Measurements from ENCODE around the gene CNTFR.

The CNTFR gene

DNA sequence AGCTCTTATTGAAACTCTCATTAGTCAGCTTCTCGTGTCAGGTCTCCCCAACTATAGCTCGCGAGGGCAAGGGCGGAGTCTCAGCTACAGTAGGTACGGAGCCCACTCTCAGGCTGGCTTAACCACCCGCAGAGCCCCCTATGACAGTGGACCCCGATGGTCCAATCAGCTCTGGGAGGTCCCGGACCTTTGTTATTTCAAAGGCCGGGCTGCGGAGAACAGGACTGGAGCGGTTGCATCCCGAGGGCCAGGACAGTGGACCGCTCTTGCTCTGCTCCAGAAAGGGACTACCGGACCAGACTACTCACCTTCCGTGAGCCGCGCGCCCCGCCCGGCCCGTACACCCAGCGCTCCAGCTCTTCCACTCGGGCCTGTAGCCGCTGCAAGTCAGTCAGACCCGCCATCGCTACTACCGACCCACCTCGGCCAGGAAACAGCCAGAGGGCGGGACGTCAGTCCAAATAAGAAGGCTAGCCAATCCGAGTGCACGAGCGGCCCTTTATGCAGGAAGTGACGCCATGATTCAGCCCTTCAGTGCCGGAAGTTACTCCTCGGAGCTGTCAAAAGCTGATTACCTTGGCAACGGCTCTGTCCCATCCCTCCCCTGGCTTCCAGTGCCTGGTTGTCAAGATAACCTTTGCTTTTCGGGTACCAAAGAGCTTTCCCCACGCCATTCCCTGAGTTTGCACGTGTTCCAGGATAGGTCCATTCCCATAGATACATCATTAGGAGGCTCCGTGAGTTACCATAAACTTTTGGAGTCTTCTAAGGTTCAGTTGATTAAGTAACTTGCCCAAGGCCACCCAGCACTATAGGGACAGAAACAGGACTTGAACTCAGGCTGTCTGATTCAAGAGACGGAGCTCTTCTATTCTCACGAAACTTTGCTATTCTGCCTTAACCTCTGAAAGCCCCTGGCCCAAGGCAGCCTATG lies 30.8 kb upstream of the CNTFR start, which contains the start of gene DCTN3:
Gene DCTN3 (minus strand): TSS at position 435 of the 934 bp plus-strand sequence. CDS start 31 bp downstream, at position 404.
- peak; percentile 94 for DNase-seq

DNA sequence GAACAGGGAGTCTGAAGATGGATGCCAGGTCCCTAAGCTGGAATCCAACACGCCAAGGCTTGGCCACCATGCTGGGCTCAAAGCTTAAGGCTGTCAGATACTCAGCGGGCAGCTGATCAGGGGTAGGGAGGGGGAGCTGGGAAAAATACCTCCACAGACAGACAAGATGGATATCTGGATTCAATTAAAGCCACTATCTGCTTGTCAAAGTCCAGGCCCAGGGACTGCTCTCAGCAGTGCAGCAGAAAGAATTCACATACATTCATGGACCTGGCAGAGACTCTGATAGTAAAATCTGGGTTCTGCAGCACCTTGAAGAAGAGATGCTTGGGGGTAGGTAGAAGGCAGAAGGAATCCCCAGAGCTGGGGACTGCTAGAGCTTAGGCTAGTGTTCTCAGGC lies 25.6 kb upstream of the CNTFR start:
- no peak for DNase-seq

DNA sequence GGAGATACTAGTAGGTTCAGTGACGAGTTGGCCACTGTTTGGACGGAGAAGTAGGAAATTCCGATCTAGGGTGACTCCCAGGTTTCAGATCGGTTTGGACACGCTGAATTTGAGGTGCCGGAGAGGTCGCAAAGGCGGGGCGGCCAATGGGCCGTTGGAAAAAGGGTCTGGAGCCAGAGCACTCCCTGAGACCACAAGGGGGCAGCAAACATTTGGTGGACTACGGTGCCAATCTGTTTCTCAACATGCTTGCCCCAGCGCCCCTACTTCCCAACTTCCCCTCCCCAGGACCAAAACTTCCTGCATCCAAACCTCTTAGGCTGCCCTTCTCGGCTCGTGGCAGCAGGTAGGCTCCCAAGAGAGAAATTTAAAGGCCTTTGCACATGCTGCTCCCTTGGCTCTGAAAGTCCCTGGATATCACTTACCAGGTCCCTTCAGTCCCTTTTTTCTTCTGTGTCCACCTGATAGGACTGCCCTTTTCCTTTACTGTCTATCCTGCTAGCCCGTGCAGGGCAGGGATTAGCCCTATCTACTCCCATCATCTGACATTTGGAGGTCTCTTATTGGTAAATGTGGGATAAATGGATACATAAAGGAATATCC lies 23.4 kb upstream of the CNTFR start:
- peak; percentile 60 for DNase-seq

DNA sequence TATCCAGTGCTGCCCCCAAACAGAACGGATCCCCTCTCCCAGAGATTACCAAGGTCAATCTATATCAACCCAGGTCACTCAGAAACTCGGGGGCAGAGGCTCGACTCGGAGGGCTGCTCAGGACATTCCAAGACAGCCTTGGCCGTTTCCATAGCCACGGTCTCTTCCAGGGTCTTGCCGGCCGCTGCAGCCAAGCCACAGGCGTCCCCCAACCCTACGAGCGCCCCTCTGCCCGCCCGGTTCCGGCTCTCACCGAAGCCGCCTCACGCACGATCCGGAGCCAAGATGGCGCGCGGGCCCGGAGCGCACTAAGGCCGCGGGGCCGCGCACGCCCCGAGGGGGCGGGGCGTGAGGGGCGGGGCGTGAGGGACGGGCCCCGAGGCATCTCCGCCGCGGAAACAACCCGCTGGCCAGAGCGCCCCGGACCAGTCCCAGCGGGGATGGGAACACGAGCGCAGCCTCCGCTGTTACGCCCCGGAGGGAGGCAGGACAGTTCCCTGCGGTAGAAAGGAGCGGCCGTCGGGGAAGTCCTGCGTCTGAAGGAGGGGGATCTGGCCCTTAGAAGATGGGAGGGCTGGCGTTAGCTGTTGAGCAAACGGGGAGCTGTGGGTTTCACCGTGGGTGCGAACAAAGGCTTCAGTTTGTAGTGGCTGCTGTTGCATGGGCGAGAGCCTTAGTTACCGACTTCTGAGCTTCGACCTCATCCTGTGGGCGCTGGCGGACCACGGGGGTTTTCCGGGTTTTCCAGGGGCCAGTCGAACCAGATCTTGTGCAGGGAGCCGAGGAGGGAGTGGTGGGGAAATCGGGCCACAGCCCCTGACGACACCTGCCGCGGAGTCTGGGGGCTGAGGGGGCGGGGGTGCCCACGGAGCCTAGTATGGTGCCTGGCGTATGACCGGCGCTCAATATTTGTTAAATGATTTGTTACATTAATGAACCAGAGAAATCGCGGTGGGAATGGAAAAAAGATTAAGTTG lies 22.6 kb upstream of the CNTFR start, which contains the start of gene RPP25L:
Gene RPP25L (minus strand): TSS at position 287 of the 977 bp plus-strand sequence. CDS start 801 bp downstream, outside the sequence.
- DNase-seq = peak; percentile 83

DNA sequence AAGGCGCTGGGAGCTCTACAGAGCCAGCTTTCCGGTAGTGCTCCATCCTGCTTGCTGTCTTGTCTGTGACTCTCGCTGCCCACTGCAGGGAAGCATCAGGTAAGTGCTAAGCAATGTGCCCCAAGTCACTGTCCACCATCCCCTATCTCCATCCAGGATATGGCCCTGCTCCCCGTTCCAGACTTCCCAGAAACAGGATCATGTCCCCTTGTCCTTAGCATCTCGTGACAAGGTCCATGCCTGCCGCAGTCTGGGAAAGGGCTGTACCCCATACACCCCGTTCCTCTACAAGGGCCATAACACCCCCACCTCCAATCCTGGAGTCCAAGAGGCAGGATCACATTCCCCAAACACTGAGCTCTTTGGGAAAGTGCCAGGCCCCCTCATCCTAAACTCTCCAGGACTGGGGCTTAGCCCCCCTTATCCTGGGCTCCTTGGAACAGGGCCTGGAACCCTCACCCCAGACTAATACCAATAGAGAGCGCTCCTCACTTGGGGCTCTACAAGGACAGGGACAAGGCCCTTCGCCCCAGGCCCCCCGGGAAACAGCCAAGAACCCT lies 21.8 kb upstream of the CNTFR start:
- DNase-seq = no peak

DNA sequence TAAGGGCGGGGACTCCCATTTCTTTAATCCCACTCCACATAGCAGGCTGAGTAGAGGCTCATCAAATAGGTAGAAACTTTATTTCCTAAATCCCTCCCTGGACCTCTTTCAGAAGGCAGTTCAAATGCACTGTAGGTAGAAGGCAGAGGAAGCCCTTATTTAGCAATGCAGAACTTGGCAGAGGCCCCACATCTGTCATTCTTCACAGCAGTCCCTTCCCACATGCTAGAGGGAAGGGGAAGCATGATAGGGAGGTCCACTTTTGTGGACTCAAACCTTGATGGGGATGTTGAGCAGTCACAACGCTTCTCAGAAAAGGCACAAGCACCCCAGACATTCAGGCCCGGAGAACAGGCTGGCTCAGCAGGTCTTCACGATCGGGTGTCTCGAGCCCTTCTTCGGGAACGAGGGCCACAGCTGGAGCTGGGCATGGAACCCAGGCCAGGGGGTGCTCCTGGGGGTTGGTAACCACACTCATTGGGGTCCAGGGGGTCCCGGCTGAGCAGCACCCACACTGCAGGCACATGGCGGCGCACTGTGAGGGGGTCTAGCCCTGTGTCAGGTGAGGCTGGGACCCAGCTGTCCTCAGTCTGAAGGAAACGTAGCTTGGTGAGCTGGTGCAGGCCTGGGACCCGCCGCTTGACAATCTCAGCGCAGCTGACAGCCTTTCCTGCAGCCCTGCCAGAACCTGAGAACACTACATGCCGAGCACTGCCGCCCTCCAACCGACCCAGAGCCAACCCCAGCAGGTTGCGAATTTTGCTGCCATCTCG lies 21.1 kb upstream of the CNTFR start:
- DNase-seq = no peak

DNA sequence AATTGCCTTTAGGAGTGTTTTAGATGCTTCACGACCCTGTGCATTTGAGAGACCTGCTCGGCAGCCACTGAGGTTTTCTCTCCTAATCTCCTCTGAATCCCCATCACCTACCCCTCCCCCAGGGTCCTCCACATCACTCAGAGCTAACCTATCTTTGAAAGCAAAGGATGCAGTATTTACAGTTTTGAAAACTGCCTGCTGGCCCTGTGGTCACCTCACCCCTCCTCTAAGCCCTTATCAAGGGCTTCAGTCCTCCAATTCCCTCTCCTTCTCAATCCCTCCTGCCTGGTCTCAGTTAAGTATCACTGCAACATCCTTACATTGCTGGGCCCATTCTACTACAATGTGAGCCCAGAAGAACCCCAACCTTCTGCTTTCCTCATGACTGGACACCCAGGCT lies 17.8 kb upstream of the CNTFR start:
- DNase-seq = no peak

DNA sequence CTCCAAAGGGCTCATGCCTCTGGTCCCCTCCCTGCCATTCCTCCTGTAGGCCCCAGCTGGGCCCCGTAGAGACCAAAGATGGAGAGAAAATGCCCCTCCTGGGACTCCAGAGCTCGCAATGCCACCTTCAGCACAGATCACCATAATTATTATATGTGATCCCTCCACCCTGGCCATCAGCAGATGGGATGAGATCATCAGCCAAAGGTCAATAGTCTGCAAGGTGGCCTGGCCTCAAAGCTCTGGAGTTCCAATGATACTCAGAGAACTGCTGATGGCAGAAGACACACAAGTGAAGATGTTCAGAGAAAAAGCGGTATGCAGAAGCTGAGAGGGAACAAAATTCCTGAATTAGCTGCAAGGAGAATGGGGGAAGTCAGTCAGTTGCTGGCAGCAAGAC lies 17.4 kb upstream of the CNTFR start:
- no peak for DNase-seq

DNA sequence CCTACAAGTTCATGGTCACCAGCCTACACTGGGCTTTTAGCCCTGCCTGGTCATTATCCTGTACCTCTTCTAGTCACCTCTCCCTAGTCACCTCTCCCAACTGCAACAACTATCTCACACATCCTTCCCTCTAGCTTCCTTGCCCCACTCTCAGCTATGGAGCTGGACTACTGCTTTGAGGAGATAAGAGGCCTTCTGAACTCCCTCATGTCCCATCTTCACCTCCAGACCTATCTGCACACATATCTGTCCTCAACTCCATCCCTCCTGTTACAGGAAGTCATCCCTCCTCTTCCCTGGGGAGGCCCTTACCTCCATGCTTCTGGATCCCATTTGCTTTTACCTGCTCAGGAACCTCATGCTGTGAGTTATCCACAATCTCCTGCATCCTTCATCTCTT lies 16.7 kb upstream of the CNTFR start:
- DNase-seq = no peak

DNA sequence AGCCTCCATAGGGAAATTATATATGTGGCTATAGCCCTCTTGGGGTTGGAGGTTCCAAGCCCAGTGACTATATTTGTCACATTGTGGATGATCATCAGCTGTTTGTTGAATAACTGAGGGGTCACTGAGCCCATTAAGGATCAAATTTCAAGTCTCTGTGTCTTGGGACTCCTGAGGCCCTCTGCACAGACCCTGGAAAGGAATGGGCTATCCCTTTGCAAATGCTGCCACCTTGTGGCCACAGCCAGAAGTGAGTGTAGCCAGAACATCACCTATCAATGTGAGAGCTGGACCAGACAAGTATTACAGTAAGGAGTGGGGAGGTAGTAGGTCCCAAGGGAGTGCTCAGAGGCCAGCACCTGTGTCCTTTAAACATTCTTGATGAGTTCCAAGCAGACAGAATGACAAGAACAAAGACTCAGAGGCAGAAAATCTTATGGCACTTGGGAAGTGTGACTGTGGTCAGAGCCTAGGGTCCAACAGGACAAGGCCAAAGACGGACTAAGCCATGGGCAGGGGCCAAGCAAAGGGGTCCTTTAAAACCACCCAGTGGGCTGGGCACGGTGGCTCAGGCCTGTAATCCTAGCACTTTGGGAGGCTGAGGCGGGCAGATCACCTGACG lies 14.2 kb upstream of the CNTFR start:
- peak; percentile 31 for DNase-seq

DNA sequence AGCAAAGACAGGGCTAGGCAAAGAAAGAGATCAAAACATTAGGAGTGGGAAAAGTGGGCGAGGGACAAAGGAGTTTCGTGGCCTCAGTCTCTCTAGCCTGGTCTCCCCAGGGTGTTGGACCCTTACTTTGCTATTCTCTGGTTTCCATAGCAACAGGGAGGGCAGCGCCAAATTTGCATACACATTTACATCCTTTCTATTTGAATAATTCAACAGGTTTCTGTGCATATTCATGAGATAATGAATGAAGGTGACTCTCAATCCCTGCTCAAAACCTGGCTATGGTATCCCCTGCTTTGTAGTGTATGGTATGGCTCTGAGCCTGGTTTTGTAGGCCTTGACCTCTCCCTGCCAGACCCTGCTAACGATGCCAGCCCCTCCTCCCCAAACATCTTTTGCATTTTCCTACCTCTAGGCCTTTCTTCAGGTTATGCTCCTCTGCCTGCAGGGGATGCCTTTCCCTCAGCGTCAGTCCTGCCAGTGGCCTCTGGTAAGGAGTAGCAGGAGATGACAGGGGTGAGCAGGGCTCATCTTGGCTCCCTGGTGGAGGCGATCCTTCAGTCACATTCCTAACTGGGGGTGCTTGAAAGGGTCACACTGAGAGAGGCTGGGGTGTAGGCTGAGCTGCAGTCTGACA lies 12.5 kb upstream of the CNTFR start:
- DNase-seq = no peak

DNA sequence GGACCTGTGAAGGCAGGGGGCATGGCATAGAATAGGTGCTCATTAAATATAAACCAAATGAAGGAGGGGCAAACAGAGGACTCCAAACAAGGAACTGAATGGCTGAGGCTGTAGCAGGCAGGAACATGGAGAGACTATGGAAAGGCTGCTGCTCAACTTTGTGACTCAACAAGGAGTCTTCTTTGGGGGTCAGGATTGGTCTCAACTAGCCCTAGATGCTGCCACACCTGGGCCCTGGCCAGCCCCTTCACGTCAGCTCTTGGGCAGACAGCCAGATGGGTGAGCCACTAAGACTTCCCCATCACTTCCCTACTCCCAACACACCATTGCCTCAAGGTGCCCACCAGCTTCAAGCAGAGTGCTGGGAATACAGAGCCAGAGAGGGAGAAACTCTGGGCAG lies 11.4 kb upstream of the CNTFR start:
- DNase-seq = no peak

DNA sequence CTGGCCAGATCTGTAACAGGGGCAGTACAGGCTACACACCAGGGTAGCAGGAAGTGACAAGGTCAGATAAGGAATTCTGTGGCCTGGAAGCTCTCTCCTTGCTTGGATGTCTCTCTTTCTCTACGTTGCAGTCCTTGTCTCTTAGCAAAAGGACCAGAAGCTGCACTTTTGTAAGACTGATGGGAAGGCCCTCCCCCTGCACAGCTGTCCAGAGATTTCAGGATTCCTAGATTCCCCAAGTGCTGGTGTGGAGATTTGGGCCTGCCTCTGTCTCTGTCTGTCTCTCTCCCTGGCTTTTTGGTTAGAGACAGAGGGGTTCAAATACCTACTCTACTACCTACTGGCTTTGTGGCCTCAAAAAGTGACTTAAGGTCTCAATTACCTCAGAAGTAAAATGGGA lies 10.0 kb upstream of the CNTFR start:
- DNase-seq = no peak

DNA sequence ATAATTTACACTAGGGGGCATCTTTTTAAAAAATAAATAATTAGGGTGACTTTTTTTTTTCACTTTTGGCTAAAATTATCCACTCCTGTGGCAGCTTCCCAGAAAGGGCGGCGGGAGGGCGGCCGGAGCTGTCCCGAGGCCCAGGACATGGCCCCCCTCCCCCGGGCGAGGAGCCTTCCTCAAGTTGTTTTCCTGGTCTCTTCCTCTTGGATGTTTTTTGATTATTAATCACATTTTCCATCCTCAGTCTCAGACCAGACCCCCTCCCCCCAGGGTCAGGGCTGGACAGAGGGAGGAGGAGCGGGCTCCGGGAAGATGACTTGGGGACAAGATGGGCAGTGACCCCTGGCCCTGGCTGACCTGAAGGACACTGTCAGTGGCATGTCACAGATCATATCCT lies 4.7 kb upstream of the CNTFR start:
- no peak for DNase-seq

DNA sequence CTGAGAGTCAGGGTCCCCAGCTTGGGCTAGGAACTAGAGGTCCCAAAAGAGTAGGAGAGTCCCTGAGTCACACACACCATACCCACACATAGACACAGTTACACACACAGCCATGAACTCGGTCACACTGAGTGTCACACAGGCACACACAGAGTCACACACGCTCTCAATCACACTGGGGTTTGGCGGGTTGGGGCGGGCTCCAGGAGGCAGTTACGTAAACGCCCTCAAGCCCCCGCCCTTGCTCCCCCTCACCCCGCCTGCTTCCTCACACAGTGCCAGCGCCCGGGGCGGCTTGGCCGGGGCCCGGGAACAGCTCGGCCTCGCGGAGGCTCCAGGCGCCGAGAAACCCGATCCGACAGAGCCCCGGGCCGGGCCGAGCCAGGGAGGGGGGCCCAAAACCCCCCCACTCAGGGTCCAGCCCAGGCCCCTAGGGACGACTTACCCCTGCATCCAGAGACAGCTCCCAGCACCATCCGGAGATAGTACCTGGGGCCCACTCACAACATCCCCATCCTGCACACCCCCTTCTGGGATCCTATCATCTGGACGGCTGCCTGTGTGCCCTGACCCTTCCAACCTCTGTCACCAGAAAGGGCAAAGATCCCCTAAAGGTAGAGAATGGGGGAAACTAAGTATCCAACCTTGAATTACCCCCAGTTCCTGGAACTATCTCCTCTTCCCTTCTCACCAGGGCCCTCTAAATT lies 3.5 kb upstream of the CNTFR start:
- no peak for DNase-seq

DNA sequence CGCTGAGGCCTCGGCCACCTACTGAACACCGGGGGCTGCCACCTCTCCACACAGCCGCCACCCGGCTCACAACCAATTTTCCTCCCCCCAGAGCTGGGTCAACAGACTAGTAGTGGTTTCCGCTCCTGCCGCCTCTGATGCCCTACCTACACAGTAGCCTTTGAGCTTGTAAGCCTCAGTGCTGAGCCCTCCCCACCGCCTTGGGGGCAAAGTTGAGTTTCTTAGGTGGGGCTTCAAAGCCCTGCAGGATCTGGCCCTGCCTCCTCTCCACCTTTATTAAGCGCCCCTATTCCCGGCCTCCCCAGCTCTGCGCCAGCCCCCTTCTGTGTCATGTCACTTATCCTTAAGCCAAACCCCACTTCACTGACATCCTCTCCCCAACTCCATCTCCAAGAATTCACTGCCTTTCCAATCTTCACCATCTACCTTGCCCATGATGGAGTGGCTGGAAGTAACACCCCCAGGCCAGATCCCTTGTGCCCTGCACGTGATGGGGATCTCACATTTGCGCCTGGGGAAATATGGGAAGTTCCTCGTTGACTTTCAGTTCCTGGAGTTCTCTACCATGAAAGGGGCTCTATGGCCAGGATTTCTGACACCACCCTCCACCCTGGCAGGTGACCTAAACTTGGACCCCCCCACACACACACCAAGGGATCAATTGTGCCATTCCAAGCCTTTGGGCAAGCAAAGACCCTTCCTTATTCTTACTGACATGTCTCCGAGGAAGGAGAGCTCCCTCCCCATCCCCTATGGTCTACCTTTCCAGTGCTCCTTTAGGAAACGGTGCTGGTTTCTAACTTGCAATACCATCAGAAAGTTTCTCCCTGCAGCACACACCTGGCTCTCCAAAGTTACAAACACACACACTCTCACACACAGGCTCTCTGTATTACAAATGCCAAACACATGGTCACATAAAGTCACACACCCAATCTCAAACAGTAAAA lies 2.7 kb upstream of the CNTFR start:
- no peak for DNase-seq

DNA sequence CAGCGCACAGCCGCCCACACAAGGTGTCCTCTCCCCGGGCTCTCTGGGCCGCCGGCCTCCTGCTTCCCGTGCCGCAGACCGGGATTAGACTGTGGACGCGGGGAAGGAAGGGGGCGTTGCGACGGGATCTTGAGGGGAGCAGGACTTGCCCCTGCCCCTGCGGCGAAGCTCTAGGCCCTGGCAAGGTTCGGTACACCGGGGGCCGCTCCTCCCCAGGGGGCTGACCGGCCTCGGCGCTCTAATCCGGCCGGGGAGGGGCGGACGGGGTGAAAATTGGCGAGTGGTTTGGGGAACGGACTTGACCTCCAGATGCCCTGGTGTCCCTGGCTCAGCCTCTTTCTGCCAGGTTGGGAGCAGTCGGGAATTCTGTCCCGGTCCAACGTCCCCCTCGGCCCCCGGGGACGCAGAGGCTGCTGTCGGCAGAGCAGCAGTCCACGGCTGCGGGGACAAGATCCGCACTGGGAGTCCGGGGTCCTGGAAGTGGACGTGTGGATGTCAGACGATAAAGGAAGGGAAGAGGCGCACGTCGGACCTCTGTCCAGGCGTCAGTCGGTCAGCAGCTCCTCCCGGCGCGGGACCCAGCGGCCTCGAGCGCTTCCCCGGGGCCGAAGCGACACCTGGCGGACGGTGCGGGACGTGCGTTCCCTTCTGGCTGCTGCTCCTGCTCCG lies 1.9 kb upstream of the CNTFR start:
- DNase-seq = peak; percentile 40
